NCI-H460 (cell line): ENCODE measurements around the gene AQP6. TPM values are rescaled to one million over a fixed set of nuclear protein-coding genes. Genes with fewer than 3 reads are reported as not detected.
A peak's percentile ranks its signal among the peaks of the same experiment; 100 is the strongest.
"Not testable (repeated sequence)": the region's sequence is repeated elsewhere in the genome, so short reads cannot be mapped to it uniquely, and the experiment has no call there.

Source experiments
- DNase-seq: peaks from one replicate; pipeline ENCODE4 v3.0.0-alpha.2; 2016; ENCODE audit warnings: low read depth; ENCODE audit errors: extremely low read depth
- total RNA-seq: library from RNA; depleted of rRNA; stranded (reverse); fragments of >200 nt; shearing (Covaris generic); gene quantifications from 2 replicates; pipeline ENCODE4 v1.2.3, GENCODE V29; 2014

The AQP6 gene
- total RNA-seq, 1 experiment from 2014 or later: 0.32 TPM

GRCh38 chr12:49985981-49986380 is 13.2 kb downstream of the AQP6 start:
- no peak for DNase-seq

- DNase-seq: not testable (repeated sequence)
Observed at GRCh38 chr12:49986476-49986875, 13.7 kb downstream of the AQP6 start.

- no peak for DNase-seq
Observed at GRCh38 chr12:49987625-49988303, 15.0 kb downstream of the AQP6 start.

- DNase-seq: not testable (repeated sequence)
Observed at GRCh38 chr12:49989400-49989799, 16.7 kb downstream of the AQP6 start.

- no peak for DNase-seq
Observed at GRCh38 chr12:49990273-49990672, 17.5 kb downstream of the AQP6 start.

GRCh38 chr12:49998453-49998852 is 25.7 kb downstream of the AQP6 start:
- DNase-seq: no peak

- no peak for DNase-seq
Observed at GRCh38 chr12:50003595-50003994, 30.8 kb downstream of the AQP6 start.

- DNase-seq: no peak
Observed at GRCh38 chr12:50004696-50005095, 31.9 kb downstream of the AQP6 start.

- DNase-seq: no peak
Observed at GRCh38 chr12:50005175-50005574, 32.4 kb downstream of the AQP6 start.

- no peak for DNase-seq
Observed at GRCh38 chr12:50006280-50006679, 33.5 kb downstream of the AQP6 start.

- DNase-seq: no peak
Observed at GRCh38 chr12:50006754-50007442, 34.2 kb downstream of the AQP6 start.

- DNase-seq: no peak
Observed at GRCh38 chr12:50013361-50014147, 40.8 kb downstream of the AQP6 start.

GRCh38 chr12:50014342-50014741 is 41.6 kb downstream of the AQP6 start:
- no peak for DNase-seq

GRCh38 chr12:50016501-50017475 is 44.0 kb downstream of the AQP6 start:
- peak; percentile 30 for DNase-seq

- no peak for DNase-seq
Observed at GRCh38 chr12:50017641-50018040, 44.9 kb downstream of the AQP6 start.

GRCh38 chr12:50018154-50018553 is 45.4 kb downstream of the AQP6 start:
- DNase-seq: no peak

- no peak for DNase-seq
Observed at GRCh38 chr12:50018968-50019367, 46.2 kb downstream of the AQP6 start.

GRCh38 chr12:50019524-50019923 is 46.8 kb downstream of the AQP6 start:
- no peak for DNase-seq

- DNase-seq: no peak
Observed at GRCh38 chr12:50021031-50021430, 48.3 kb downstream of the AQP6 start.

GRCh38 chr12:50022903-50023302 is 50.2 kb downstream of the AQP6 start:
- DNase-seq: no peak
